GM23338 (cell line): Measurements from ENCODE around the gene PTS.

Experiments
- POLR2AphosphoS5 ChIP-seq: IDR thresholded peaks from 2 replicates; pipeline ENCODE4 v1.6.1; 2016; ENCODE audit warnings: antibody characterized with exemption, low read depth
- TF ChIP-seq, protein P1 (sequence below), 2 experiments: fragments of 200-600 bp in 1 of 2; sonication (generic) in 1 of 2; conservative IDR thresholded peaks; 2 replicates each; pipeline versions ENCODE4 v1.5.1 to v1.6.1; 2016 to 2017; ENCODE audit warnings: antibody characterized with exemption in 2 of 2, low read depth in 2 of 2, mild to moderate bottlenecking in 2 of 2, moderate library complexity in 1 of 2

GRCh38 chr11:112281726-112282125 lies 55.5 kb downstream of the PTS start:
- TF ChIP-seq, protein P1, sequence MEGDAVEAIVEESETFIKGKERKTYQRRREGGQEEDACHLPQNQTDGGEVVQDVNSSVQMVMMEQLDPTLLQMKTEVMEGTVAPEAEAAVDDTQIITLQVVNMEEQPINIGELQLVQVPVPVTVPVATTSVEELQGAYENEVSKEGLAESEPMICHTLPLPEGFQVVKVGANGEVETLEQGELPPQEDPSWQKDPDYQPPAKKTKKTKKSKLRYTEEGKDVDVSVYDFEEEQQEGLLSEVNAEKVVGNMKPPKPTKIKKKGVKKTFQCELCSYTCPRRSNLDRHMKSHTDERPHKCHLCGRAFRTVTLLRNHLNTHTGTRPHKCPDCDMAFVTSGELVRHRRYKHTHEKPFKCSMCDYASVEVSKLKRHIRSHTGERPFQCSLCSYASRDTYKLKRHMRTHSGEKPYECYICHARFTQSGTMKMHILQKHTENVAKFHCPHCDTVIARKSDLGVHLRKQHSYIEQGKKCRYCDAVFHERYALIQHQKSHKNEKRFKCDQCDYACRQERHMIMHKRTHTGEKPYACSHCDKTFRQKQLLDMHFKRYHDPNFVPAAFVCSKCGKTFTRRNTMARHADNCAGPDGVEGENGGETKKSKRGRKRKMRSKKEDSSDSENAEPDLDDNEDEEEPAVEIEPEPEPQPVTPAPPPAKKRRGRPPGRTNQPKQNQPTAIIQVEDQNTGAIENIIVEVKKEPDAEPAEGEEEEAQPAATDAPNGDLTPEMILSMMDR (conservative IDR thresholded peaks at IDR 0.05; ENCODE audit: low read depth in 2 of 2) = no peak
- TF ChIP-seq POLR2AphosphoS5 = no peak
